IMR-90 (cell line): ENCODE measurements around the gene RALGAPA1. TPM values are rescaled to one million over a fixed set of nuclear protein-coding genes. Genes with fewer than 3 reads are reported as not detected.

Experiments
- ATAC-seq: fragments of 200-7000 bp; cut with Tn5 transposase; 2 replicates; pipeline ENCODE4 v1.9.1; 2020; ENCODE audit warnings: low read depth, mild to moderate bottlenecking, moderate library complexity
- BruUV-seq: library from RNA; stranded (reverse); fragments of 400-500 nt; replicated peaks from 2 replicates; lab custom pipeline; 2021; lab: Mats Ljungman, UMichigan
- CTCF ChIA-PET: fragments of 300-600 bp; formaldehyde crosslinking; extraction: SDS; loops from one replicate; lab custom pipeline; 2021; ENCODE audit warnings: antibody characterized with exemption; lab: Yijun Ruan, JAX
- POLR2A ChIA-PET: fragments of 300-600 bp; sonication (Branson Sonifier 250); formaldehyde crosslinking; loops from one replicate; lab custom pipeline; 2022; ENCODE audit warnings: antibody characterized with exemption; ENCODE audit not compliant: unreplicated experiment; lab: Charles Lee
- DNase-seq: peaks from one replicate; pipeline ENCODE4 v3.0.0; 2013
- H2AFZ ChIP-seq: replicated peaks from 2 replicates; pipeline ENCODE3; 2013; ENCODE audit warnings: low read length, mild to moderate bottlenecking; ENCODE audit not compliant: poor library complexity
- H2AK5ac ChIP-seq: 2 replicates; pipeline ENCODE4 v1.6.1; 2013; ENCODE audit warnings: low read depth, low read length, inconsistent platforms
- H2AK9ac ChIP-seq: replicated peaks from 2 replicates; pipeline ENCODE3; 2013; ENCODE audit warnings: mild to moderate bottlenecking, low read depth, low read length, moderate library complexity; ENCODE audit not compliant: poor library complexity
- H2BK120ac ChIP-seq: 2 replicates; pipeline ENCODE4 v1.6.1; 2013; ENCODE audit warnings: low read depth, low read length, inconsistent platforms
- H2BK15ac ChIP-seq: 3 replicates; pipeline ENCODE4 v1.6.1; 2013; ENCODE audit warnings: low read depth, low read length, inconsistent platforms
- H2BK20ac ChIP-seq: 2 replicates; pipeline ENCODE4 v1.6.1; 2013; ENCODE audit warnings: low read depth, mild to moderate bottlenecking, inconsistent platforms, low read length, moderate library complexity
- H2BK5ac ChIP-seq: 2 replicates; pipeline ENCODE4 v1.6.1; 2013; ENCODE audit warnings: mild to moderate bottlenecking, low read depth, low read length, inconsistent platforms; ENCODE audit not compliant: poor library complexity, severe bottlenecking
- H3K14ac ChIP-seq: replicated peaks from 2 replicates; pipeline ENCODE4 v1.6.1; 2013; ENCODE audit warnings: low read depth, low read length, inconsistent platforms
- H3K18ac ChIP-seq: 2 replicates; pipeline ENCODE4 v1.6.1; 2013; ENCODE audit warnings: low read depth, low read length, control low read depth
- H3K23ac ChIP-seq: 2 replicates; pipeline ENCODE4 v1.6.1; 2013; ENCODE audit warnings: low read depth, low read length, inconsistent platforms
- H3K27ac ChIP-seq: 2 replicates; pipeline ENCODE4 v1.5.1; 2013; ENCODE audit warnings: mild to moderate bottlenecking, control low read depth, low read length; ENCODE audit not compliant: insufficient read depth
- H3K27me3 ChIP-seq: 2 replicates; pipeline ENCODE4 v1.6.1; 2013; ENCODE audit warnings: low read length; ENCODE audit not compliant: control insufficient read depth, insufficient read depth
- H3K36me3 ChIP-seq: 2 replicates; pipeline ENCODE4 v1.6.1; 2013; ENCODE audit warnings: low read length, mixed read lengths; ENCODE audit not compliant: control insufficient read depth, insufficient read depth
- H3K4ac ChIP-seq: 2 replicates; pipeline ENCODE4 v1.6.1; 2013; ENCODE audit warnings: low read depth, low read length, inconsistent platforms
- H3K4me1 ChIP-seq: 2 replicates; pipeline ENCODE4 v1.6.1; 2013; ENCODE audit warnings: low read length, mixed read lengths; ENCODE audit not compliant: control insufficient read depth, insufficient read depth
- H3K4me2 ChIP-seq: 2 replicates; pipeline ENCODE4 v1.6.1; 2013; ENCODE audit warnings: low read depth, mild to moderate bottlenecking, control low read depth, low read length, moderate library complexity
- H3K4me3 ChIP-seq: 2 replicates; pipeline ENCODE4 v1.5.1; 2013; ENCODE audit warnings: low read depth, mild to moderate bottlenecking, control low read depth, low read length, moderate library complexity; ENCODE audit not compliant: insufficient read depth
- H3K56ac ChIP-seq: 2 replicates; pipeline ENCODE4 v1.6.1; 2013; ENCODE audit warnings: low read length, inconsistent platforms; ENCODE audit not compliant: insufficient read depth; ENCODE audit errors: extremely low read depth
- H3K79me1 ChIP-seq, 2 experiments: 2 replicates each; pipeline ENCODE4 v1.6.1; 2013; ENCODE audit warnings: low read length in 2 of 2, inconsistent platforms in 1 of 2, low read depth in 1 of 2
- H3K9ac ChIP-seq: 2 replicates; pipeline ENCODE4 v1.6.1; 2013; ENCODE audit warnings: low read depth, low read length, control low read depth
- H3K9me1 ChIP-seq: 2 replicates; pipeline ENCODE4 v1.6.1; 2013; ENCODE audit warnings: low read length, inconsistent platforms; ENCODE audit not compliant: insufficient read depth
- H3K9me3 ChIP-seq: 2 replicates; pipeline ENCODE4 v1.6.1; 2013; ENCODE audit warnings: low read length; ENCODE audit not compliant: control insufficient read depth, insufficient read depth
- H4K20me1 ChIP-seq: 2 replicates; pipeline ENCODE4 v1.6.1; 2013; ENCODE audit warnings: low read length, inconsistent platforms; ENCODE audit not compliant: insufficient read depth
- H4K5ac ChIP-seq: 2 replicates; pipeline ENCODE4 v1.6.1; 2013; ENCODE audit warnings: mild to moderate bottlenecking, low read depth, low read length, control low read depth
- H4K8ac ChIP-seq, 2 experiments: 2 replicates each; pipeline ENCODE4 v1.6.1; 2013; ENCODE audit warnings: low read depth in 2 of 2, low read length in 2 of 2, control low read depth in 1 of 2, inconsistent platforms in 1 of 2
- H4K91ac ChIP-seq: 2 replicates; pipeline ENCODE4 v1.6.1; 2013; ENCODE audit warnings: low read depth, low read length, inconsistent platforms; ENCODE audit not compliant: insufficient read depth
- BHLHE40 ChIP-seq: fragments of 150-350 bp; IDR thresholded peaks from 2 replicates; pipeline ENCODE4 v1.6.1; 2016; ENCODE audit warnings: mild to moderate bottlenecking, low read depth, low read length
- CEBPB ChIP-seq: IDR thresholded peaks from 2 replicates; pipeline ENCODE4 v1.6.1; 2012; ENCODE audit warnings: low read depth, low read length, improper control_type of control experiment
- CHD1 ChIP-seq: IDR thresholded peaks from 2 replicates; pipeline ENCODE4 v1.6.1; 2012; ENCODE audit warnings: low read depth, low read length, improper control_type of control experiment
- FOS ChIP-seq: fragments of 150-350 bp; IDR thresholded peaks from 2 replicates; pipeline ENCODE4 v1.6.1; 2016; ENCODE audit warnings: low read depth, low read length
- MAFK ChIP-seq: IDR thresholded peaks from 2 replicates; pipeline ENCODE4 v1.6.1; 2012; ENCODE audit warnings: low read depth, low read length, improper control_type of control experiment
- MAZ ChIP-seq: IDR thresholded peaks from 2 replicates; pipeline ENCODE4 v1.6.1; 2012; ENCODE audit warnings: low read depth, mild to moderate bottlenecking, low read length, improper control_type of control experiment, moderate library complexity, borderline replicate concordance
- MXI1 ChIP-seq: IDR thresholded peaks from 2 replicates; pipeline ENCODE4 v1.6.1; 2012; ENCODE audit warnings: low read depth, mild to moderate bottlenecking, low read length, moderate library complexity, borderline replicate concordance
- POLR2A ChIP-seq: IDR thresholded peaks from 2 replicates; pipeline ENCODE4 v1.6.1; 2012; ENCODE audit warnings: mild to moderate bottlenecking, low read depth, low read length
- RAD21 ChIP-seq: IDR thresholded peaks from 2 replicates; pipeline ENCODE4 v1.6.1; 2012; ENCODE audit warnings: low read length, improper control_type of control experiment
- RCOR1 ChIP-seq: IDR thresholded peaks from 2 replicates; pipeline ENCODE4 v1.6.1; 2012; ENCODE audit warnings: mild to moderate bottlenecking, low read length, improper control_type of control experiment; ENCODE audit not compliant: insufficient replicate concordance
- RFX5 ChIP-seq: IDR thresholded peaks from 2 replicates; pipeline ENCODE4 v1.8.0; 2012; ENCODE audit warnings: low read depth, mild to moderate bottlenecking, low read length, moderate library complexity
- WGBS, 2 experiments: methylation state at CpG; one replicate each; pipeline versions ENCODE4 v1.1.5 to v1.1.7; 2013; ENCODE audit warnings: missing lambda C conversion rate in 2 of 2; ENCODE audit not compliant: insufficient read length in 1 of 2; ENCODE audit errors: extremely low coverage in 2 of 2; 5-methylcytosine and 5-hydroxymethylcytosine counted together
- dilution Hi-C: fragments of 300-500 bp; cut with HindIII; formaldehyde crosslinking; loops from one replicate; pipeline ENCODE4 v1.14.3; 2018; ENCODE audit warnings: low sequenced_read_pairs; ENCODE audit not compliant: unreplicated experiment
- in situ Hi-C: fragments of 300-500 bp; cut with MboI; formaldehyde crosslinking; loops from 3 replicates; pipeline ENCODE4 v1.14.3; 2019; ENCODE audit warnings: low sequenced_read_pairs, inconsistent platforms, mixed read lengths
- intact Hi-C: fragments of 100-400 bp; cut with micrococcal nuclease; formaldehyde crosslinking; loops from 2 replicates; pipeline ENCODE4 v1.10.0; 2022
- polyA plus RNA-seq, 3 experiments: library from polyadenylated mRNA; depleted of rRNA; stranded (reverse); fragments of >200 nt; gene quantifications; 2 replicates each; pipeline ENCODE4 v1.2.3, GENCODE V29; 2012; ENCODE audit warnings: low replicate concordance in 1 of 3
- total RNA-seq: library from RNA; depleted of rRNA; stranded (reverse); fragments of >200 nt; gene quantifications from 2 replicates; pipeline ENCODE4 v1.2.3, GENCODE V29; 2012
- TF ChIP-seq, protein P1 (sequence below): conservative IDR thresholded peaks from 2 replicates; pipeline ENCODE4 v1.5.1; 2012; ENCODE audit warnings: mild to moderate bottlenecking, low read depth, low read length, improper control_type of control experiment

RALGAPA1 gene
- total and polyA plus RNA-seq, 2 of the 4 experiments (the other 2 are of a cell fraction) = 5.1 to 25.6 TPM

DNA sequence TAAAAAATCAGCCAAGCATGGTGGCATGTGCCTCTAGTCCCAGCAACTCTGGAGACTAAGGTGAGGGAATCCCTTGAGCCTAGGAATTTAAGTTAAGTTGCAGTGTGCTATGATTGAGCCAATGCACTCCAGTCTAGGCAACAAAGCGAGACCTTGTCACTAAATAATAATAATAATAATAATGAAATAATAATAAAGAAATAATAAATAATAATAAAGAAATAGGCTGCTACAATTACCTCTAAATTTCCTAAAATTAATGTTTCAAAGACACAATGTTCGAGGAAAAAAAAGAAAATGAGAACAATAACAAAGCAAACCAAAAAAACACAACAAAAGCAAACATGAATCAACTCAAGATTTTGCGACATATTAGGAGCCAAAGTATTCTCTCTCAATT lies 29.7 kb downstream of the RALGAPA1 start:
- Histone ChIP-seq H3K4me3 (no peak overlapping the region), H4K20me1 (peaks cover 14% of the 10 kb centered on the region; the same call in 1 of the 2 replicates), H4K5ac (no peak overlapping the region), H2BK15ac (no peak overlapping the region), H3K27ac (no peak overlapping the region), H3K18ac (no peak overlapping the region), H3K4me1 (peaks cover under 1% of the 10 kb centered on the region; the same call in 1 of the 2 replicates), H3K4ac (no peak overlapping the region), H3K9me1 (no peaks in the 10 kb centered on the region), H2BK20ac (no peak overlapping the region), H3K9ac (no peak overlapping the region), H3K56ac (no peak overlapping the region), H2AFZ (no peak overlapping the region), H2AK5ac (no peak overlapping the region), H4K91ac (no peak overlapping the region), H4K8ac (no peak overlapping the region), H3K9me3 (peaks cover 2% of the 10 kb centered on the region; the same call in 1 of the 2 replicates), H3K23ac (no peak overlapping the region), H3K14ac (no peak overlapping the region), H2BK5ac (no peak overlapping the region), H3K27me3 (no peaks in the 10 kb centered on the region), H3K79me1 (peaks cover 0 to 20% of the 10 kb centered on the region in 2 experiments), H3K36me3 (no peaks in the 10 kb centered on the region), H3K4me2 (no peak overlapping the region), H2AK9ac (no peak overlapping the region), H2BK120ac (no peak overlapping the region)
- POLR2A ChIA-PET = no interaction called here
- DNase-seq (no peak), ATAC-seq (no peak)
- dilution Hi-C loops = no loop called here
- TF ChIP-seq CEBPB = no peak
- TF ChIP-seq RAD21 = no peak
- no peak for TF ChIP-seq MAFK
- no peak for TF ChIP-seq POLR2A
- TF ChIP-seq BHLHE40 = no peak
- TF ChIP-seq MAZ = no peak
- no peak for TF ChIP-seq MXI1
- TF ChIP-seq, protein P1, sequence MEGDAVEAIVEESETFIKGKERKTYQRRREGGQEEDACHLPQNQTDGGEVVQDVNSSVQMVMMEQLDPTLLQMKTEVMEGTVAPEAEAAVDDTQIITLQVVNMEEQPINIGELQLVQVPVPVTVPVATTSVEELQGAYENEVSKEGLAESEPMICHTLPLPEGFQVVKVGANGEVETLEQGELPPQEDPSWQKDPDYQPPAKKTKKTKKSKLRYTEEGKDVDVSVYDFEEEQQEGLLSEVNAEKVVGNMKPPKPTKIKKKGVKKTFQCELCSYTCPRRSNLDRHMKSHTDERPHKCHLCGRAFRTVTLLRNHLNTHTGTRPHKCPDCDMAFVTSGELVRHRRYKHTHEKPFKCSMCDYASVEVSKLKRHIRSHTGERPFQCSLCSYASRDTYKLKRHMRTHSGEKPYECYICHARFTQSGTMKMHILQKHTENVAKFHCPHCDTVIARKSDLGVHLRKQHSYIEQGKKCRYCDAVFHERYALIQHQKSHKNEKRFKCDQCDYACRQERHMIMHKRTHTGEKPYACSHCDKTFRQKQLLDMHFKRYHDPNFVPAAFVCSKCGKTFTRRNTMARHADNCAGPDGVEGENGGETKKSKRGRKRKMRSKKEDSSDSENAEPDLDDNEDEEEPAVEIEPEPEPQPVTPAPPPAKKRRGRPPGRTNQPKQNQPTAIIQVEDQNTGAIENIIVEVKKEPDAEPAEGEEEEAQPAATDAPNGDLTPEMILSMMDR = no peak
- TF ChIP-seq RFX5 = no peak
- TF ChIP-seq RCOR1 = no peak
- no peak for TF ChIP-seq FOS
- no peak for TF ChIP-seq CHD1
- in situ Hi-C loops = no loop called here
- no CpG with 5 or more reads among the region's 3 CpGs for WGBS, 2 experiments
- no TSS peak for BruUV-seq
- CTCF ChIA-PET = no interaction called here
- intact Hi-C loops = no loop called here
